ENCODE data around the gene KANSL3.

Gene KANSL3

DNA sequence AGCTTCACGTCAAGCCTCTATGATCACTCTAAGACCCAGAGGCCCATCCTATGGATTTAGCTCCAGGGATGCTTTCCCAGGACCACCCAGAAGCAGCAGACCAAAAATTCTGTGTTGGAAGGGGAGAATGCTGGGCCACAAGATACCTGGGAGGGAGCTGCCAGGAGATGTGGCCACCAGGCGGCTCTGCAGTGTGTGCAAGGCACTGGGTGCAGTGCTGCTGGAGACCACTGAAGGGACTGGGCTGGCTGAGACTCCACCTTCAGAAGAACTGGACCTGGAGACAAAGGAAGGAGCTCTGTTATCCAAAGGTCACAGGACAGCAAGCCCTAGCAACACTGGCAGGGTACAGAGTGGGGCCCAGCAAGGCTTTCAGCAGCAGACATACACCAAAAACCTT is 34.0 kb downstream of the KANSL3 start:
- no peak for DNase-seq (ENCODE audit: low spot score)

DNA sequence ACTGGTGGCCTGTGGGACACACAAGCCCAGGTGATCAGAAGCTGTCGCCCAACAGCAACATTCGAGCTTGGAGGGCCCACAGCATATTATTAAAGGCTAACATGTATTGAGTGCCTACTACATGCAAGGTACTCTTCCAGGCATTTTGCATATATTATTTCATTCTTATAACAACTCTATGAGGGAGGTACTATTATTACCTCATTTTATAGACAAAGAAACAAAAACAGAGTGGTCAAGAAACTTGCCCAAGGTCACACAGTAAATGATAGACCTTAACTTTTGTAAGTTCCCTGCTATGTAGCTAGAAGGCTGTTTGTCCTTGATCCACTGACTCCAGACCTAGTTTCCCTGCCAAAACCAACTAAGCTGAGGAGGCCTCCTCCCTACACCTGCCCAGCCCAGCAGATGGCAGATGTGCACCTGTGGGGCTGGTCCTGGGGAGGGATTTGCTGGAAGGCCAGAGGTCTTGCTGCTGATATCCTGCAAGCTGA is 35.7 kb downstream of the KANSL3 start:
- DNase-seq (ENCODE audit: low spot score) = no peak

DNA sequence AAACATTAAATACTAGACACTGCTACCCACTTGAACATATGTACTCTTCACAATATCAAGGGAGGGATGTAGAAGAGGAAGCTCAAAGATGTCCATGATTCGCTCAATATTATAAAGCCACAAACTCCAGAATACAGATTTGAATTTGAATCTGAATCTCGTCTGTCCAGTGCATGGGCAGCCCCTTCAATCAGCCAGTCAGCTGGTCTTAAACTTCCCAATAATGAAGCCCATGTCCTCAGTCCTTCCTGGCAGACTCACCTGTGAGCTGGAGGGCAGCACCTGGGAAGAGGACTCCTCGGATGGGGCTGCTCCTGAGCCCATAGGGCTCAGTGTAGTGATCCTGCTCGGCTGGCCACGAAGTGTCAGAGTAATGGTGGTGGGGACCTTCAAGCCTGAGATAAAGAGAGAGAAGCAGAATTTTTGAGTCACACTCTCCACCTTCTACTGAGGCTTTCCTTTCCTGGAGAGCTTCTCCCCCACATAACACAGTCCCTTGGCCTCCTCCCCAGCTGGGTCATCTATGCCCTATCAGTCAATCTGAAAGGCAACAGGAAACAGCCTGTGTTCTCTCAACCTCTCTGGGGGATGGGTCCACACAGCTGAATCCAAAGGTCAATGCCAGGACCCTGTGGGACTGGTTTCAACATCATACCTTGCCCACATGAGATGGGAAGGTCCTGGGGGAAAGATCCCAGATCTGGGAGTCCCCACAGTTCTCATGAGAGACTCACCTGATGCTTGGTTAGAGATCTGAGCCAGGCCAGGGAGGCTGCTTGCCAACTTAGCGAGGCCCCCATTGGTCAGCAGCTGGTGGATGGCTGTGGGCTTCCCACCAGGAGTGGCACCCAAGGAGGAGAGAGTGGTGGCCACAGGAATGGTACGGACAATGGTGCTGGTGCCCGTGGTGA is 36.5 kb downstream of the KANSL3 start:
- DNase-seq (ENCODE audit: low spot score) = no peak

DNA sequence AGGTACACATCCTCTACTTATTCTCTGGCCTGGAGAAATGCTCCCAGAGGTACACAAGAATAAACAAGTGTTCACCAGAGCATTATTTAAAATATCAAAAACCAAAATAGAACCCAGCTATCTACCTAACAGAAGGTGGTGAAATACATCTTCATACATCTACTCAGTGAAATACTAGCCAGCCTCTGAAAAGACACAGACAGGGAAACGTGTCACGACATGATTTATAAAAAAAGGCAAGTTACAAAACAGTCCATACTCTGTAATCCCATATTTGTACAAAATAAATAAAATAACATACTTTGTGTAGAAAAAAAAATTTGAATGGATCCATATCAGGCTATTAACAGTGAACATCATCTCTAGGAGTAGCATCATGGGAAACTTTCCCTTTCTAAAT is 38.2 kb downstream of the KANSL3 start:
- no peak for DNase-seq (ENCODE audit: low spot score)

DNA sequence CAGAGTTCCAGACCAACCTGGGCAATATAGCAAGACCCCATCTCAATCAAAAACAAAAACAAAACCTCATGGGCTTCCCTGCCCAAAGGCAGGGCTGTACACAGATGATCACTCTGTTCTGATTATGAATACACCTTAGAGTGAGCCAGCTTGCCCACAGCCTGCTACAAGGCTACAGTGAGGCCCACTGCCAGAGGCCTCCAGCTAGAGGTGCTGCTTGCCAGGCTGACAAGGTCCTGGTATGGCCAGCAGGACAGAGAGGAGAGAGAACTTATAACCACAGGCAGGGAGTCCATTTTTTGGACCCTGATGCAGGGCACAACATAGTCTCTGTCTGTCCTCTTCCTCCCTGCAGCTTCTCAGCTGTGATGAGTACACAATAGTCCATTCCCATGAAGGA is 41.5 kb downstream of the KANSL3 start:
- DNase-seq (ENCODE audit: low spot score) = no peak

DNA sequence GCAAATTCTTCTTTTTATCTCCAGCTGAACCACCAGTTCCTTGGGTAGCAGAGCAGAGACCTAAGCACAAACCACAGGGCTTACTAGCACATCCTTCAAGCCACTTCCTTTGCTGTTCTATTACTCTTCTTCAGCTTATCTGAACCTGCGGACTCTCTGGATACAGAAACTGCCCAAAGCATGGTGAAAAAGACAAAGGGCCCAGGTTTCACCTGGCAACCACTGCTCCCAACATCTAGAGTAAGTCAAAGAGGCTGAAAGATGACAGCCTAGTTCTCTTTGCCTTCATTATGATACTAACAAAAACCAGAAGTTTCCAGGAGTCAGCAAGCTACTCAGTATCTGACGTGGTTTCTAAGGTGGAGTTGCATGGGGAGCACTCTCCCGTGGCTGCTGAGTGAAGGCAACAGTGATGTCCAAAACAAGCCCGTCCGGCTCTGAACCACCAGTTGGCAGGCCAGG is 43.4 kb downstream of the KANSL3 start:
- no peak for DNase-seq (ENCODE audit: low spot score)

DNA sequence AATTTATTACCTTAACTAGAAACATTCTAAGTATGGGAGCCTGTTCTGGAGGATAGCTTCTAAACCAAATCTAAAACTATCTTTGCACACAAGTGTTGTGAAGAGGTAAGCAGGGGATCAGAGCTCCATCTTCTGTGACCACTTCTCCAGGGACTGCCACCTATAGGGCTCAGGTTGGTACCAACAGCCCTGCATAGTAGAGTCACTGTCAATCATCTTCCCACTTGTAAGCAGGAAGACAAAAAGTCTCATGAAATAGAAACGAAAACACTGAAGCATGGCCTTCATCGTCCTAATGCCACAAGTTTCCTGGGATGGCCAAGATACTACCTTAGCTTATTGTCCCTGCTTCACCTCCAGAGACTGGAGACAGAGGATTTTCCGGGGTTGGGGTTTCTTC is 43.8 kb downstream of the KANSL3 start:
- DNase-seq (ENCODE audit: low spot score) = no peak

DNA sequence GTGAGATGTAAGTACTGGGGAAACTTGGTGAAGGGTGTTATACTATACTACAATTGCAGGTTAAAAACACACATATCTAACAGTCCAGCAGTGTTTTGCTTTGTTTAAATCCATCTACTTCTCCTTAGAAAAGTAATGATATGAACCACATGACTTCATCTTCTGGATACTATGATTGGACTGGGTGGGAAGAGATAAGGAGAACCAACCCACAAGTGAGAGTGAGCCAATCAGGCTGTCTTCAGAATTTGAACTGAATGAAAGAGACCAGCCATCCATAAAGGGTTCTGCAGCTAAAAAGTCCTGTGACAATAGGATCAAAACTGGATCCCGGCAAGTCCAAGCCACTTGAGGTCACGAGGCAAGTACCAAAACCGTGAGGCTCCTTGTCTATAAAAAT is 46.6 kb downstream of the KANSL3 start:
- no peak for DNase-seq (ENCODE audit: low spot score)

DNA sequence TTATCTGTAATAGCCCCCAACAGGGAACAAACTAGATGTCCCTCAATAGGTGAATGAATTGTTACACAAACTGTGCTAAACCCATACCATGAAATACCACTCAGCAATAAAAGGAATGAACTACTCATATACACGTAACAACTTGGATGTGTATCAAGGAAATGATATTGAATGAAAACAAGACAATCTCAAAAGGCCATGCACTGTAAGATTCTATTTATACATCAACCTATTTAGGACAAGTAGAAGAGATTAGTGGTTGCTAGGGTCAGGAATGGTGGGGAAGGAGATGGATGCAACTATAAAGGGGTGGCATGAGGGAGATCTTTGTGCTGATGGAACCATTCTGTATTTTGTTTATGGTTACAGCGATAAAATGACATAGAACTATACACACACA is 47.1 kb downstream of the KANSL3 start:
- no peak for DNase-seq (ENCODE audit: low spot score)

DNA sequence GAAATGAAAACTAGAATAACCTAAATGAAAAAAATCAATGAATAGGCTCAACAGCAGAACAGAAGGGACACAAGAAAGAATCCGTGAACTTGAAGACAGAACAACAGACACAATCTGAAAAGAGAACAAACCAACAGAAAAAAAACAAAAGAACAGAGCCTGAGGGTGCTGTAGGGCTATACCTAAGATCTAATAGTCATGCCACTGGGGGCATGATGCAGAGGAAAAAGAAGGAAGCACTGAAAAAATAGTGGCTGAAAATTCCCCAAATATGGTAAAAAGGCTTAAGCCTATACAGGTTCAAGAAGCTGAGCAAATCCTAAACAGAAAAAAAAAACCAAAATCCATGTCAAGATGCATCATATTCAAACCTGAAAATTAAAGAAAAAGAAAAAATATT is 50.3 kb downstream of the KANSL3 start:
- no peak for DNase-seq (ENCODE audit: low spot score)

DNA sequence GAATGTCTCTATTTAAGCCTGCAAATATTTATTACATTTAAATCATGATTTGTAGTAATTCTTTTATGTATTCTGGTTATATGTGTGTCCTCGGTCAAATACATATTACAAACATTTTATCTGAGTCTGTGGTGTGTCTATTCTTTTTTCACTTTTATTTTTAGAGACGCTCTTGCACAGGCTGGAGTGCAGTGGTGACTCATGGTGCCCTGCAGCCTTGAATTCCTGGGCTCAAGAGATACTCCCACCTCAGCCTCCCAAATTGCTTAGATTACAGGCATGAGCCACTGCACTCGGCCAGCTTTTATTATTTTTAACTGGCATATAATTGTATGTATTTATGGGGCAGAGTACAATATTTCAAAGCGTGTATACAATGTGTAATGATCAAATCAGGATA is 54.1 kb downstream of the KANSL3 start:
- no peak for DNase-seq (ENCODE audit: low spot score)

DNA sequence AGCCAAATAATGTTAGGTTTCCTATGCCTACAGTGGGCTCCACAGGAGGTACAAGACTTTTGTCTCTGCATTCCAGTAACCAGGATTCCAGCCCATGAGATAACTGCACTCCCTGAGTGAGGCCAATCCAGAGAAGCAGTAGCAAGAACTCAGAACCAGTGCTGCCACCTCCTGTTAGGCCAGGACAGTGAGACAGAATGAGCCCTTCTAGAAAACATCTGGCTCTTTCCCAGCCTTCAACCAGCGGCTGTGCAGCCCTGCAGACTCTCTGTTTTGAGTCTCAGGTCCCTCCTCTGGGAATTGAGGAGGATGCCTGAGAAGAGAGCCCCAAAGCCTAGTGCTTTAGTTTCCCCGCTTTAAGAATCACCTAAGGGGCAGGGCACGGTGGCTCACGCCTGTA is 57.3 kb downstream of the KANSL3 start:
- DNase-seq (ENCODE audit: low spot score) = no peak

DNA sequence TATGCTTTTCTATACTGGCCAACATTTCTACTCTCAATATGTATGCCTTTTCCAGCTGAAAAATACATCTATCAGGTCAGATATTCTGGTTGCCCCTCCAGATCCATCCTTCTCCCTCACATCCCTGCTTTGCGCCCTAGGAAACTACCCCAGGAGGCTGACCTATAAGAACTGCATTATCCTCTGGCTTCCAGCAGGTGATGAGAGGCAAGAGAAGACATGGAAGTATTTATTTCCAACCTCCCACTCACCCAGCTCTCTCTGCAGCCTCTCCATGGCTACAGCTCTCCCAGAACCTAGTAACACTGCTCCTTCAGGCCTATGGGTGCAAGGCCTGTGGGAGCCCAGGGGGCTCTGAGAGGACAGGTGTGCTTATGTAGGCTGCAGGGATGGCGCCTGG is 58.7 kb downstream of the KANSL3 start:
- no peak for DNase-seq (ENCODE audit: low spot score)

DNA sequence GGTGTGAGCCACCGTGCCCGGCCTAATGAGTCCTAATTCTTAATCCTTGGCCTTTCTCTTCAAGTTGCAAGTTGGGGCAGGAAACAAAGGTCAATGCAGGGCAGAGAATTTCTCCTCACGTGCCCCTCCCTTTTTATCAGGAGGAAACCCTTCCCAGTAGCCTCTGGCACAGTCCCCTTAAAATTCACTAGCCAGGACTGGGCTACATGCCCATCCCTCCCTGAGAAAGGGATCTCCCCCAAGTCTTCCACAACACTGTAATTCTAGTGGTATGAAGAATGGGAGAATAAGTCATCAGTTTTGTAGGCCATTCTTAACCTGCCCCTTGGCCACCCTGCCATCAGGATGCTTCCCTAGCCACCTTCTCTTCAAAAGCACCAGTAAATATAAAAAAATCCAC is 59.4 kb downstream of the KANSL3 start:
- DNase-seq (ENCODE audit: low spot score) = no peak

DNA sequence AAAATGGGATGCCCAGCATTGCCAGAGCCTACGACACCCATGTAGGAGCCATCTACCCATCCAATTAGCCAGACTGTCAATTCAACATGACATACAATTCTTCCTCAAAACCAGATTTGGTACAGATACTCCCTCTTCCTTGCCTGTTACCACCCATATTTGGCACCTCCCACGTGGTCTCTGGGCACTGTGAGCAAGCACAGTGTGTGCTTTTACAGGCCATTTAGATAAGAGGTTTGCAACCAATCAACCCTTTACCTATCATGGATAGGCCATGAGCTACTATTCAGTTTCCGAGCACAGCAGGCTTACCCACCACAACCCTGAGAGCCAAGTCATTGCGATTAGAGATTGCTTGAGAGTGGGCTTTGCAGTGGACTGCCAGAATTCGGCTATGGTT is 60.6 kb downstream of the KANSL3 start:
- DNase-seq (ENCODE audit: low spot score) = no peak

DNA sequence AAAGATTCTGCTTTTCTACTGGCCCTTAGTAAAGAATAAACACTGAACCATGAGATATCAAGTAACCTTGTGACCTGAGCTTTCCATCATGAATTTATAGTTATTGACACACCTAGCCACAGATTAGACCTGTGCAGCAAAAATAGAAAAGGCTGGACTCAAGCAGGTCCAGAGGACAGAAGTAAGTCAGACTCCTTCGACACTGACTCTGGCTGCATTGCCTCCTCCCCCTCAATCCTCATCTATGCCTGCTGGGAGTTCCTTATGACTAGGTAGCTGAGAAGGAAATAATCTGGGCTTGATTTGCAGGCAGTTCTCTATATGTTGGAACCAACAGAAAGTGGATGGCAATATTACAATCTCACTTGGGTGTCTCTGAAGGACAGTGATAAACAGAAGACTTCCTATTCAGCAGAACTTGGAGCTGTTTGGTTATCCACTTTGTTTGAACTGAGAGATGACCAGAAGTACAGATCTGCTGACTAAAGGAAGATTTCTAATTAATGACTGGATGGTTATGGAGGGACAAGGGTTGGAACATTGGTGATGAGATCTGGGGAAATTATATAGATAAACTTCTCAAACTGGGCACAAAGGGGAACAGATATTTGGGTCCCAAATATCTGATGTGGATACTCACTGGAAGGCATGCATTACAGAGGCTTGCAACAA is 62.2 kb downstream of the KANSL3 start:
- DNase-seq (ENCODE audit: low spot score) = no peak

DNA sequence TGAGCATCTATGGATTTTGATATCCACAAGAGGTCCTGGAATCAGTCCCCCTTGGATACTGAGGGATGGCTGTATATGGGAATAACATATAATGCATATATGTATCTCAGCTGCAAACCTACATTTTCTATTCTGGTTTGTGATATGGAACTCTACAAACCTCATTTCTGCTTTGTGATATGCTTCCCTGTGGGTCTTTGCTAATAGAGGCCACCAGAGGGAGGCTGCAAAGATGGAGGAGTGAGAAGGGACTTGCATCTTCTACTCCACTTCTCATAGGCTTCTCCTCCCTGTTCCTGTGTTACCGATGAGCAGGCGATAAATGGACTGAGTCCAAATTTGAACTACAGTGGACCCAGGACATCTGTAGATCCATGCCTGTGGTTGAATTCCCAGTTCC is 63.7 kb downstream of the KANSL3 start:
- DNase-seq (ENCODE audit: low spot score) = no peak

DNA sequence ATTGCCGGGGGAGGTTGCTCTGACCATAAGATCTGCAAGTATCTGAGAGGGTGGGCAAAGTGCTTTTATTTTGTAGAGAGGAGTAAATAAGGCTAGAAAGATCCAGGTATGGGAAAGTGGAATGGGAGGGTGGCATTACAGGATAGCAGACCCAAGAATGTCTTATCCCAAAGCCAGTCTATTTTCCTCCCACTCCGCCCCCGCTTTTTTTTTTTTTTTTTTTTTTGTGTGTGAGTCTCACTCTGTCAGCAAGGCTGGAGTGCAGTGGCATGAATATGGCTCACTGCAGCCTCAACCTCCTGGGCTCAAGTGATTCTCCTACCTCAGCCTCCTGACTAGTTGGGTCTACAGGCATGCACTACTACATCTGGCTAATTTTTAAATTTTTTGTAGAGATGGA is 70.0 kb downstream of the KANSL3 start:
- DNase-seq (ENCODE audit: low spot score) = no peak

DNA sequence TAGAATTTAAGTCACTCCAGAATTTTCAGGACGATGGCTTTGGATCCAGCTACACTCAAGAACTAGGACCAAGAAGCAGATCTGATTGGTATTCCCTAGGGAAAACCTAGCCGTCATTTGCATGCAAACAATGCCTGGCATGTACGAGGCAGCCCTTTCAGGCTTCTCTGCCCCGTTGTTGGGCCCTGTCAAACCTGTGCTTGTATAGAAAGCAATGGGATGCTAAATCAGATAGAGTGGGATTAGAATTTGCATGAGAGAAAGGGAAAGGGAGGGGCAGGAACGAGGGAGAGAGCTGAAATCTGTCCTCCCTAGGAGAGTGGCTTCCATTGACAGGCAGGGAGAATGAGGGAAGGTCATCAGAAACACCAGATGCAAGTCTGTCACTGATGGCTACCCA is 73.0 kb downstream of the KANSL3 start:
- DNase-seq (ENCODE audit: low spot score) = no peak

DNA sequence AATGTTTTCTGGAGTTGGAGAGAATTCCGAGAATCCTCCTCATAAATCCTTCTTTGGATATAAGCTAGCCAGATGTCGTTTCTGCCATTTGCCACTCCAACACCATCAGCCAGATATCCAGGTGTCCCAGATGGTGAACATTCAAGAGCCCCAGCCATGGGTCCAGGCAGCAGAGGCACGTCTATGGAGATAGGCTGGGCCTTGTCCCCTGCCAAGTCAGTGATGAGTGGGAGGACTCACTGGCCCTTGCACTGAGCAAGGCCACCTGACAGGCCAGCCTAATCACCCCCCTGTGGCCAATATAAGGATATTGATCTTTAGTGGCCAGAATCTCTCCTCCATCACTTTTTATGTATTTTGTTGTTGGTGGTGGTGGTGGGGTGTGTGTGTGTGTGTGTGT is 73.5 kb downstream of the KANSL3 start:
- DNase-seq (ENCODE audit: low spot score) = no peak

DNA sequence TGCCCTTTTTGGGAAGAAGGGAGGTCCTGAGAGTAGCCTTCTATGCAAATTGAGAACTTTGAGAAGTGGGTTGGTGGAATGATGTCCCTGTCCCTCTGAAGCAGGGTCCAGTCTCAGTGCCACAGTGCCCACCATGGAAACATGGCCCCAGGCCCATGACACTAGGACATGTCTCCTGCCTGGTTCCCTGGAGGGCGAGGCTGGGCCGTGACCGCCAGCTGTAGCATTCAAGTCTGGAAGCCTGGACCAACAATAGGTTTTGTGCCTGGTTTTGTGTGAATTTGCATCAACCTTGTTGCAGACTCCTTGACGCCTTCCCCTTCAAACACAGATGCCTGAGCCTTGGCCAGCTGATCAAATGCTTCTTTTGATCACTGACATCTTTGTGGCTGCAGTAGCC is 74.1 kb downstream of the KANSL3 start:
- no peak for DNase-seq (ENCODE audit: low spot score)

DNA sequence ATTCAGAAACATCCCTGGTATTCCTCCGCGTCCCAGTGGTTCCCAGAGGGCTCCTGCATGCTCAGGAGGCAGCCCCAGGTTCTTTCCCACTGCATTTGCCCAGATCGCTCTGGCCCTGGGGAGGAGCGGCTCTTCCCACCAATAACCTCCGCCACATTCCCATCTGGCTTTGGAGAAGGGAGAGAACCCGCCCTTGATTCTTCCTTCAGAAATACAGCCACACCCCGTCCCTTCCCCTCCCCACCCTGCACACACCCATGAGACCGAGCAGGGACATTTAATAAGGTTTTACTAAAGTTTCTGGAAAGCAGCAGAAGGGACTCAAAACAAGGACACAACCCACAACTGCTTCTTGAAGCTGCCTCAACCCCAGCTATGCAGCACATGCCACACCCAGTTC is 79.6 kb downstream of the KANSL3 start:
- no peak for DNase-seq (ENCODE audit: low spot score)

DNA sequence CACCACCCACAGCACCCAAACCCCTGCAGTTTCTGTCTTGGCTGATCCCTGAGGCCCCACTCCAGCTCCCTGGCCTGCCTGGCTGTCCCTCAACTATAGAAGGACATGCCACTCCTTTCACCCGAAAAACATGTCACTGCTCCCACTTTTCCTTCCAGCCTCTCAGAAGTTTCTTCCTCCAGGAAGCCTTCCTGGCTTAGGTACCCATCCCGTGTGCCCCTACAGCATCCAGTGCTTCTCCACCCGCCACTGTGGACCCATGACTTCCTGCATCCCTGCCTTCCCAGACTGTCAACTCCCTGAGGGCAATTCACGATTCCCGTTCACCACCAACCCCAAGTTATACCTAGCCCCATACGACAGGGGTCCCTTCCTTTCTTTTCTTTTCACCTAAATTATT is 80.1 kb downstream of the KANSL3 start:
- DNase-seq (ENCODE audit: low spot score) = no peak

Data from RKO (cell line).